Measurements from ENCODE around the gene POU2F1.

The POU2F1 gene

GRCh38 chr1:167427848-167428247, 207.2 kb downstream of the POU2F1 start:
- H3K14ac ChIP-seq (ENCODE audit: low read length): no peak overlapping the region
- no peak overlapping the region for H3K9ac ChIP-seq (ENCODE audit: low read depth, low read length, poor library complexity)
- no peak overlapping the region for H3K23ac ChIP-seq (ENCODE audit: low read depth, low read length, poor library complexity)
- no peak overlapping the region for H3K4me3 ChIP-seq (ENCODE audit: low read length in 2 of 2)
- no peaks in the 10 kb centered on the region for H3K9me3 ChIP-seq (replicated peaks in 1 of 2; ENCODE audit: control insufficient read depth in 2 of 2, insufficient read depth in 1 of 2, low read depth in 1 of 2, low read length in 2 of 2)
- H3K27ac ChIP-seq (replicated peaks; ENCODE audit: low read length): no peak overlapping the region
- no peak overlapping the region for H2AFZ ChIP-seq (ENCODE audit: low read length)
- no peak overlapping the region for H2AK5ac ChIP-seq (ENCODE audit: low read depth, low read length)
- no peak overlapping the region for H3K18ac ChIP-seq (ENCODE audit: low read length)
- no peak overlapping the region for H3K4me2 ChIP-seq (ENCODE audit: insufficient read depth, low read length, poor library complexity, severe bottlenecking)
- H3K36me3 ChIP-seq (replicated peaks in 1 of 2; ENCODE audit: control insufficient read depth in 2 of 2, insufficient read depth in 2 of 2, low read length in 2 of 2): peaks cover 2 to 6% of the 10 kb centered on the region in 2 donors
- H3K4me1 ChIP-seq (ENCODE audit: control insufficient read depth in 2 of 2, insufficient read depth in 1 of 2, low read depth in 1 of 2, low read length in 2 of 2): peaks cover 23 to 29% of the 10 kb centered on the region in 2 donors
- no peak overlapping the region for H2BK120ac ChIP-seq (ENCODE audit: low read depth, low read length)
- no peak overlapping the region for H2BK15ac ChIP-seq (ENCODE audit: low read length)
- H3K4ac ChIP-seq (ENCODE audit: low read length): no peak overlapping the region
- no peaks in the 10 kb centered on the region for H3K79me1 ChIP-seq (ENCODE audit: low read depth, low read length)
- no peak for DNase-seq (ENCODE audit: low spot score)
- no peaks in the 10 kb centered on the region for H3K27me3 ChIP-seq (ENCODE audit: control insufficient read depth in 3 of 3, insufficient read depth in 3 of 3, low read depth in 1 of 3, low read length in 3 of 3)
- WGBS, 2 donors (ENCODE audit: extremely low coverage in 2 of 2, insufficient read length in 2 of 2, insufficient replicate concordance in 1 of 2): no CpG with 5 or more reads among the region's 5 CpGs
- H4K91ac ChIP-seq (ENCODE audit: low read depth, low read length, poor library complexity): no peak overlapping the region
- no peak overlapping the region for H4K8ac ChIP-seq (ENCODE audit: low read depth, low read length)
- no peak overlapping the region for H2BK12ac ChIP-seq (ENCODE audit: low read length)
- no peak overlapping the region for H2BK5ac ChIP-seq (ENCODE audit: low read length)

- Histone ChIP-seq H4K8ac (ENCODE audit: low read depth, low read length) (no peak overlapping the region), H3K14ac (ENCODE audit: low read length) (no peak overlapping the region), H2BK15ac (ENCODE audit: low read length) (no peak overlapping the region), H3K36me3 (replicated peaks in 1 of 2; ENCODE audit: control insufficient read depth in 2 of 2, insufficient read depth in 2 of 2, low read length in 2 of 2) (peaks cover 2 to 6% of the 10 kb centered on the region in 2 donors), H2AK5ac (ENCODE audit: low read depth, low read length) (no peak overlapping the region), H3K79me1 (ENCODE audit: low read depth, low read length) (no peaks in the 10 kb centered on the region), H2BK120ac (ENCODE audit: low read depth, low read length) (no peak overlapping the region), H2BK12ac (ENCODE audit: low read length) (no peak overlapping the region), H3K23ac (ENCODE audit: low read depth, low read length, poor library complexity) (no peak overlapping the region), H2AFZ (ENCODE audit: low read length) (no peak overlapping the region), H3K27ac (replicated peaks; ENCODE audit: low read length) (no peak overlapping the region), H3K9me3 (replicated peaks in 1 of 2; ENCODE audit: control insufficient read depth in 2 of 2, insufficient read depth in 1 of 2, low read depth in 1 of 2, low read length in 2 of 2) (no peaks in the 10 kb centered on the region), H3K4me1 (ENCODE audit: control insufficient read depth in 2 of 2, insufficient read depth in 1 of 2, low read depth in 1 of 2, low read length in 2 of 2) (peaks cover 23 to 29% of the 10 kb centered on the region in 2 donors), H2BK5ac (ENCODE audit: low read length) (no peak overlapping the region), H3K27me3 (ENCODE audit: control insufficient read depth in 3 of 3, insufficient read depth in 3 of 3, low read depth in 1 of 3, low read length in 3 of 3) (no peaks in the 10 kb centered on the region), H3K4ac (ENCODE audit: low read length) (no peak overlapping the region), H3K4me2 (ENCODE audit: insufficient read depth, low read length, poor library complexity, severe bottlenecking) (no peak overlapping the region), H3K4me3 (ENCODE audit: low read length in 2 of 2) (no peak overlapping the region), H4K91ac (ENCODE audit: low read depth, low read length, poor library complexity) (no peak overlapping the region), H3K9ac (ENCODE audit: low read depth, low read length, poor library complexity) (no peak overlapping the region), H3K18ac (ENCODE audit: low read length) (no peak overlapping the region)
- no CpG with 5 or more reads among the region's 2 CpGs for WGBS, 2 donors (ENCODE audit: extremely low coverage in 2 of 2, insufficient read length in 2 of 2, insufficient replicate concordance in 1 of 2)
- DNase-seq (ENCODE audit: low spot score): no peak
Measured at GRCh38 chr1:167428395-167428794, 207.7 kb downstream of the POU2F1 start.

DNA sequence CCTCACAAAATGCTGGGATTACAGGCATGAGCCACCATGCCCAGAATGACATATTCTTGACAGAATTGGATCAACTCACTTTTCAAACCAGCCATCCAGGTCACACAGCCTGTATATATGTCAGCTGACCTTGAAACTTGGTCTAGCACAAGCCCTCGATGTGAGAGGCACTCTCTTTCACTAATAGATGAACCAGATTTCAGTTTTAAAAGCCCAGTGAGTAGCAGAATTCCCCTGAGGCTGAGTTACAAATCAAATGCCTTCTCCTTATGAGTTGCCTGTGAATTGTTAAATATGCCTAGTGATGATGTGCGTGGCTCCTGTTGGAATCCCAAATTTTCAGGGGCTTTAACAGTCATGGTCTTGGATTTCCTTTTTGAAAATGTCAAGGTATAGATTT, 208.9 kb downstream of the POU2F1 start:
- peaks cover 23% of the 10 kb centered on the region in 2 donors for H3K4me1 ChIP-seq (ENCODE audit: control insufficient read depth in 2 of 2, insufficient read depth in 1 of 2, low read depth in 1 of 2, low read length in 2 of 2)
- H2BK15ac ChIP-seq (ENCODE audit: low read length): no peak overlapping the region
- no peak overlapping the region for H3K18ac ChIP-seq (ENCODE audit: low read length)
- H3K23ac ChIP-seq (ENCODE audit: low read depth, low read length, poor library complexity): no peak overlapping the region
- no peak for DNase-seq (ENCODE audit: low spot score)
- no peak overlapping the region for H2BK12ac ChIP-seq (ENCODE audit: low read length)
- no peaks in the 10 kb centered on the region for H3K9me3 ChIP-seq (replicated peaks in 1 of 2; ENCODE audit: control insufficient read depth in 2 of 2, insufficient read depth in 1 of 2, low read depth in 1 of 2, low read length in 2 of 2)
- peaks cover 0 to 2% of the 10 kb centered on the region in 2 donors for H3K36me3 ChIP-seq (replicated peaks in 1 of 2; ENCODE audit: control insufficient read depth in 2 of 2, insufficient read depth in 2 of 2, low read length in 2 of 2)
- H2BK120ac ChIP-seq (ENCODE audit: low read depth, low read length): no peak overlapping the region
- H4K8ac ChIP-seq (ENCODE audit: low read depth, low read length): no peak overlapping the region
- no peak overlapping the region for H3K27ac ChIP-seq (replicated peaks; ENCODE audit: low read length)
- H3K79me1 ChIP-seq (ENCODE audit: low read depth, low read length): no peaks in the 10 kb centered on the region
- no peaks in the 10 kb centered on the region for H3K27me3 ChIP-seq (ENCODE audit: control insufficient read depth in 3 of 3, insufficient read depth in 3 of 3, low read depth in 1 of 3, low read length in 3 of 3)
- no peak overlapping the region for H3K4me3 ChIP-seq (ENCODE audit: low read length in 2 of 2)
- no CpG with 5 or more reads among the region's 2 CpGs for WGBS, 2 donors (ENCODE audit: extremely low coverage in 2 of 2, insufficient read length in 2 of 2, insufficient replicate concordance in 1 of 2)
- H2AK5ac ChIP-seq (ENCODE audit: low read depth, low read length): no peak overlapping the region
- no peak overlapping the region for H4K91ac ChIP-seq (ENCODE audit: low read depth, low read length, poor library complexity)
- H3K4ac ChIP-seq (ENCODE audit: low read length): no peak overlapping the region
- no peak overlapping the region for H2AFZ ChIP-seq (ENCODE audit: low read length)
- H3K4me2 ChIP-seq (ENCODE audit: insufficient read depth, low read length, poor library complexity, severe bottlenecking): no peak overlapping the region
- H2BK5ac ChIP-seq (ENCODE audit: low read length): no peak overlapping the region
- no peak overlapping the region for H3K9ac ChIP-seq (ENCODE audit: low read depth, low read length, poor library complexity)
- H3K14ac ChIP-seq (ENCODE audit: low read length): no peak overlapping the region

DNA sequence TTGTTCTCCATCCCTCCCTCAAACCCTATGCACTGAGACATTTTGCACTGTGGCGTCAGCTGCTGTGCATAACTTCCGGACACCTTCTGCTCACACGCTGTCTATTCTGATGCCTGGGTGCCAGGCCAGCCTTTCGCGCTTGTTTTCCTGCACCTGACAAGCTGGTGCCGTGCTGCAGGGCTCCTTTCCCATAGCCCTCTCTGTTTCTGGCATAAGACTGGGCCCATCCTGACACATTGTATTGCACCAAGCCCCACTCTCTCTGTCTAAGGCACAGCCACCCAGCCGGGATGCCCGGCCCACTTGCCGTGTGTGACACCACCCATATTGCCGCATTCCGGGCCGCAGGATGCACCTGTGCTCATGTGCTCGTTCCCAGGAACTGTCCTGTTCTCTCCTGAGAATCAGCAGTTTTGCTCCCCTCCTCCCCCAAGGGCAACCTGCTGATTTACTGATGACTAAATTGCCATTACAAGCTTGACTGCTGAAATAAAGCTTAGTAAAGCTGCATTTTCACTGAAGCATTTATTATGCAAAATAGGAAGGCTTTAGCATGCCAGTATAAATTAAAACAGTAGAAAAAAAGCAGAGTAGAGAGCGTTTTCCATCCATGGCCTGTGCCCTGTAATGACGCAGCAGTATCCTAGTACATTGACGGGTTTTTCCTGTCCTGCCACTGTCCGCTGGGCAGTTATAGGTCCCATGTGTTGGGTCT, 209.6 kb downstream of the POU2F1 start:
- Histone ChIP-seq H3K4me3 (ENCODE audit: low read length in 2 of 2) (no peak overlapping the region), H3K27ac (replicated peaks; ENCODE audit: low read length) (no peak overlapping the region)

More for the DNA sequence above, 209.6 kb downstream of the POU2F1 start:
- Histone ChIP-seq H4K8ac (ENCODE audit: low read depth, low read length) (no peak overlapping the region), H3K4me1 (ENCODE audit: control insufficient read depth in 2 of 2, insufficient read depth in 1 of 2, low read depth in 1 of 2, low read length in 2 of 2) (peaks cover 20 to 21% of the 10 kb centered on the region in 2 donors), H3K14ac (ENCODE audit: low read length) (no peak overlapping the region), H3K4me2 (ENCODE audit: insufficient read depth, low read length, poor library complexity, severe bottlenecking) (no peak overlapping the region), H3K79me1 (ENCODE audit: low read depth, low read length) (no peaks in the 10 kb centered on the region), H3K27me3 (ENCODE audit: control insufficient read depth in 3 of 3, insufficient read depth in 3 of 3, low read depth in 1 of 3, low read length in 3 of 3) (no peaks in the 10 kb centered on the region), H2BK12ac (ENCODE audit: low read length) (no peak overlapping the region), H3K4ac (ENCODE audit: low read length) (no peak overlapping the region), H3K9me3 (replicated peaks in 1 of 2; ENCODE audit: control insufficient read depth in 2 of 2, insufficient read depth in 1 of 2, low read depth in 1 of 2, low read length in 2 of 2) (peaks cover under 1 to 1% of the 10 kb centered on the region in 2 donors), H3K9ac (ENCODE audit: low read depth, low read length, poor library complexity) (peak overlapping the region; percentile 61), H3K23ac (ENCODE audit: low read depth, low read length, poor library complexity) (no peak overlapping the region), H2BK120ac (ENCODE audit: low read depth, low read length) (no peak overlapping the region), H2AFZ (ENCODE audit: low read length) (no peak overlapping the region), H2BK15ac (ENCODE audit: low read length) (no peak overlapping the region), H4K91ac (ENCODE audit: low read depth, low read length, poor library complexity) (no peak overlapping the region), H2BK5ac (ENCODE audit: low read length) (peak overlapping the region; percentile 66), H2AK5ac (ENCODE audit: low read depth, low read length) (no peak overlapping the region), H3K36me3 (replicated peaks in 1 of 2; ENCODE audit: control insufficient read depth in 2 of 2, insufficient read depth in 2 of 2, low read length in 2 of 2) (no peaks in the 10 kb centered on the region), H3K18ac (ENCODE audit: low read length) (peak overlapping the region; percentile 54)
- WGBS, 2 donors (ENCODE audit: extremely low coverage in 2 of 2, insufficient read length in 2 of 2, insufficient replicate concordance in 1 of 2): no CpG with 5 or more reads among the region's 17 CpGs
- no peak for DNase-seq (ENCODE audit: low spot score)
